Measurements from ENCODE around the gene KMT2A.

DNA sequence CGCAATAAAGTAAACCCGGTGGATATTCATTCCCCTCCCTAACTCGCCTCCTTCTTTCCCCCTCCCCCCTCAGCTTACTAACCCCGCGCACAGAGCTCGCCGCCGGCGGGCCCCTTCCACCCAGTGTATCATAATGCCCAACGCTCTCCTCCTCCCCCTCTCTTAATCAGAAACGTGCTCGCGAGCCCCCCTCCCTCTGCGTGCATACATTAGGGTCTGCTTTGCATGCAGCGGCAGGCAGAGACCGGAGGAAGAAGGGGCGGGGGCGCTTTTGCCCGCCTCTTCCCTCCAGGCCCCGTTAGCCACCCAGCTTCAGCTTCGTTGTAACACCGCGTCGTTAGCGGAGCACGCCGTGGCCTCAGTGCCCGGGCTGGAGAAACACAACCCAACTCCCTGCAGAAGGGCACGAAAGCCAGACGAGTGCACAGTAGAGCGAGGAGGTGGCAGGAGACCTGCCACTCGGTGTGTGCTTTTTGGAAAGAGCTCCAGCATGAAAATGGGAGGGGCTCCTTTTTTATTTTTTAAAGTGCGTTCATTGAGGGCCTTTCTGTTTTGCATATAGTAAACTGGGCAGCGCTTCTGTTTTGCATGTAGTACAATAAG is 901 bp upstream of the KMT2A start:
- TF ChIP-seq CTCF (IDR thresholded peaks at IDR 0.05) (no peak), POLR2A (IDR thresholded peaks at IDR 0.05) (no peak)
